ENCODE measurements around the gene MPDU1.
A peak's percentile ranks its signal among the peaks of the same experiment; 100 is the strongest.

DNA sequence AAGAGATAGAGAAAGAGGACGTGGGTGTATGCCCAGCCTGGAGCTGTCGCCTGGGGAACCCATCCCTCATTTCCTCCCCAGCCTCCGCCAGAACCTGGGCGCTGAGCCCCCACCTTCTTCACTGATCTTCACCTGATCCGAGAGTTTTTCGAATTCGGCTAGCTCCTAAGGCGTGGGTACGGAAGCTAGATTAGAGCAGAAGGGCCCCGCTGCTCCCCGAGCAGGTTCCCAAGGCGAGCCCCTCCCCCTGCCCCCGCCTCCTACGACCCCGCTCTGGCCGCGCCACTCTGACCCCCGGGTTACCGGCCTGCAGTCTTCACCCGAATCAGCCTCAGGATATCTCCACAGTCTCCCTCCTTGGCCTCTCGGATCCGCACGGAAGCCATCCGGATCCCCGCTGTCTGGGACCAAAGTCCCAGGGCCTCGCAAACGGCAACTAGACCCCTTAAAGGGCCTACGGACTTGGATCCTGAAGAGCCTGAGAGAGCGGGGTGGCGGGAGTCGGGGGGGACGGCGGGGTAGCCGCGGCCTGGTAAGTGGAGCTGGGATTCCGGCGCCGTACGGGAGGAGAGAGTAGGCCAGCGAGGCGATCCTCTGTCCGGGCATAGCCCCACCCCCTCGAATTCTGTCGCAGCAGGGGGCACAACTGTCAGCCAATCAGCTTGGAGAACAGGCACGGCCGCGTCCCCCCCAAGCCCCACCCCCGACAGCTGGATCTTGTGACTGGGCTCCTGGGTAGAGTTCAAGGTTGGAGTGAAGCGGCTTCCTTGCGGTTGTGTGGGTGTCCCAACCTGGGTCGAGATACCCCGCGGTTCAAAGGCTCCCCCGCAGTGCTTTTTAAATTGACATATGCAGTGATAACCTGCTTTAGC is 43.8 kb downstream of the MPDU1 start, which contains the start of gene SAT2:
- TF ChIP-seq, protein P1, sequence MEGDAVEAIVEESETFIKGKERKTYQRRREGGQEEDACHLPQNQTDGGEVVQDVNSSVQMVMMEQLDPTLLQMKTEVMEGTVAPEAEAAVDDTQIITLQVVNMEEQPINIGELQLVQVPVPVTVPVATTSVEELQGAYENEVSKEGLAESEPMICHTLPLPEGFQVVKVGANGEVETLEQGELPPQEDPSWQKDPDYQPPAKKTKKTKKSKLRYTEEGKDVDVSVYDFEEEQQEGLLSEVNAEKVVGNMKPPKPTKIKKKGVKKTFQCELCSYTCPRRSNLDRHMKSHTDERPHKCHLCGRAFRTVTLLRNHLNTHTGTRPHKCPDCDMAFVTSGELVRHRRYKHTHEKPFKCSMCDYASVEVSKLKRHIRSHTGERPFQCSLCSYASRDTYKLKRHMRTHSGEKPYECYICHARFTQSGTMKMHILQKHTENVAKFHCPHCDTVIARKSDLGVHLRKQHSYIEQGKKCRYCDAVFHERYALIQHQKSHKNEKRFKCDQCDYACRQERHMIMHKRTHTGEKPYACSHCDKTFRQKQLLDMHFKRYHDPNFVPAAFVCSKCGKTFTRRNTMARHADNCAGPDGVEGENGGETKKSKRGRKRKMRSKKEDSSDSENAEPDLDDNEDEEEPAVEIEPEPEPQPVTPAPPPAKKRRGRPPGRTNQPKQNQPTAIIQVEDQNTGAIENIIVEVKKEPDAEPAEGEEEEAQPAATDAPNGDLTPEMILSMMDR (IDR thresholded peaks at IDR 0.05): no peak
- peak in 1 of 2 donors; percentile 77 for TF ChIP-seq POLR2A (IDR thresholded peaks at IDR 0.05)

All from vagina (tissue), 2 donors.